Right renal pelvis (tissue), 4 donors: ENCODE data around the gene PDIA2. TPM values are rescaled to one million over a fixed set of nuclear protein-coding genes. Genes with fewer than 3 reads are reported as not detected.
A peak's percentile ranks its signal among the peaks of the same experiment; 100 is the strongest.
"Not testable (repeated sequence)": the region's sequence is repeated elsewhere in the genome, so short reads cannot be mapped to it uniquely, and the experiment has no call there.

Experiments
- DNase-seq, 4 donors: peaks; one replicate each; pipeline ENCODE4 v3.0.0-alpha.2; 2013; ENCODE audit warnings: low read depth in 4 of 4, low spot score in 3 of 4, missing footprints in 1 of 4
- polyA plus RNA-seq, 4 donors: library from polyadenylated mRNA; unstranded; fragments of 120-200 nt; gene quantifications; one replicate each; pipeline ENCODE4 v1.2.1, GENCODE V29; 2013; ENCODE audit not compliant: insufficient read length in 4 of 4

Gene PDIA2, protein sequence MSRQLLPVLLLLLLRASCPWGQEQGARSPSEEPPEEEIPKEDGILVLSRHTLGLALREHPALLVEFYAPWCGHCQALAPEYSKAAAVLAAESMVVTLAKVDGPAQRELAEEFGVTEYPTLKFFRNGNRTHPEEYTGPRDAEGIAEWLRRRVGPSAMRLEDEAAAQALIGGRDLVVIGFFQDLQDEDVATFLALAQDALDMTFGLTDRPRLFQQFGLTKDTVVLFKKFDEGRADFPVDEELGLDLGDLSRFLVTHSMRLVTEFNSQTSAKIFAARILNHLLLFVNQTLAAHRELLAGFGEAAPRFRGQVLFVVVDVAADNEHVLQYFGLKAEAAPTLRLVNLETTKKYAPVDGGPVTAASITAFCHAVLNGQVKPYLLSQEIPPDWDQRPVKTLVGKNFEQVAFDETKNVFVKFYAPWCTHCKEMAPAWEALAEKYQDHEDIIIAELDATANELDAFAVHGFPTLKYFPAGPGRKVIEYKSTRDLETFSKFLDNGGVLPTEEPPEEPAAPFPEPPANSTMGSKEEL
- 1 to 10 TPM in 2 of 4 donors, under 1 TPM in 2; 0.53 to 2.0 (median 1.2) TPM for polyA plus RNA-seq

DNA sequence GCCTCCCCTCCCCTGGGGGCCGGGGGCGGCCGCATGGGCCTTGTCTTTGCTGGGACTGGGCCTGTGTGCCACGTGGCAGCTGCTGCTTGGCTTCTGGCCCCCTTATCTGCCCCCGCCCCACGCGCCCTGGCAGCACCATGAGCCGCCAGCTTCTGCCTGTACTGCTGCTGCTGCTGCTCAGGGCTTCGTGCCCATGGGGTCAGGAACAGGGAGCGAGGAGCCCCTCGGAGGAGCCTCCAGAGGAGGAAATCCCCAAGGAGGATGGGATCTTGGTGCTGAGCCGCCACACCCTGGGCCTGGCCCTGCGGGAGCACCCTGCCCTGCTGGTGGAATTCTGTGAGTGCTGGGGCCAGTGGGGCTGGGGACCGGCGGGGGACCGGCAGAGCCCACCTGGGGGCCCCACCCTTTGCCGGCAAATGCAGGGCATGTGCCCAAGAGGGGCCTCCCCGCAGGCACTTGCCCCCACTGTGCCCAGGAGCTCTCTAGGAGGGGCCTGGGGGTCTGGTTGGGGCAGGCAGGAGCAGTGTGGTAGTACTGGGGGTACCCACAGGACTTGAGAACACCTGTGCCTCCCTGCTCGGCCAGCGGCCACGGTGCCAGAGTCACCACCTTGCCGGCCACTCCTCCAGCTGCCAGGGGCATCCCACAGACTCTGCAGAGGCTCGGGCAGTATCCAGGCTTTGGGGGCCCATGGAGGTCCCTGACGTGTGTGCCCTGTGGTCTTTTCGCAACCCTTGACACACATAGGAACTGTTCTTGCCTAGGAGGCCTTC lies at the start of gene PDIA2:
Gene PDIA2 (plus strand): TSS at position 132 of the 773 bp plus-strand sequence. CDS start 6 bp downstream, at position 138.
- DNase-seq, result no peak

DNA sequence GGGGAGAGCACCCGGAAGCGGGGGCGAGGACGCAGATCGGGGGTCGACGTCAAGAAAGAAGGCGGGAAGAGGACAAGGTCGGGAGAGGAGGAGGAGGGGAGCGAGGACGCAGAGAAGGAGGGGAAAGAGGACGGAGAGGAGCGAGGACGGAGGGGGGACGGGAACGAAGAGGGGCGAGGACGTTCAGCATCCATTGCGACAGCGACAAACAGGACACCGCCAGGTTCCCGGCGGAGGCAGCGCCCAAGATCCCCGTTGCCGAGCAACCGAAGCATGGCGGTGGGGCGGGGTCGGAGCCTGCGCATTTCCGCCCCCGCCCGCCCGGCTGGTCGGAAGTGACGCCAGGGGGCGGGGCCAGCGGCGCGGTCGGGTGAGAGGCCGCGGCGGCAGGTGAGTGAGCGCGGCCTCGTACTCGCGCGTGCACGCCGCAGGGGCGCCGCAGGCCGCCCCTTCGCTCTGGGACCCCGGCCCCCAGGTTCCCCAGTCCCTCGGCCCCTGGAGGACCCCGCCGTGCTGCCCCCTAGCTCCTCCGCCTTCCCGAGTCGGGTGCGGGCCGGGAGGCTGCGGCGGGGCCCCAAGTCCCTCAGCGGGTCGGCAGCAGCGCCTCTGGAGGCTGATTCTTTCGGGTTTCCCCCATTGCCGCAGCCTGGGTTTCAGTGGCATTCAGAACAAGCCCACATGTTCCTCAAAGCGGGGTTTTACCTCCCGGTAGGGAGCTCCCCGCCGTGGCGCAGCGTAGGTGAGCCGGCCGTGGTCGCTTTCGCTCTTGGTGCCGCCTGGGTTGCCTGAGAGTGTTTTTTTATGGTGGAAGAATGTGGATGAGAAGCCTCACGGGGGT lies 48.3 kb upstream of the PDIA2 start, which contains the start of gene FAM234A:
Gene FAM234A (plus strand): TSS at position 354 of the 838 bp plus-strand sequence. CDS start 19,593 bp downstream, outside the sequence.
- DNase-seq, result peak; percentile 86 to 90 (median 88)

DNA sequence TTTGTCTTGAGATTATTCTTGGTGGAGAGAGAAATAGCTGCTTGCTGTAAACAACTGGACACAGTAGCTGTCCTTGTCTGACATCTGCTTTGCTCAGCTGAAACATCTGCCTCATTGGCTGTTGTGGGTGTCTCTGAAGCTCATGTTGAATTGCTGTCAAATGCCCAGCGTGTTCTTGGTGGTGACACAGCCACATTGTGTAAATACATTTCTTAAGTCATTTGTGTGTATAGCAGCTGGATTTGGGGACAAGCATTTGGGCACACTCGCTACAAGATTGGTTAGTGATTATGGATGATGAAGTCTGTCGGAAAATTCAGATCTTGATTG lies 43.1 kb upstream of the PDIA2 start:
- no peak for DNase-seq

DNA sequence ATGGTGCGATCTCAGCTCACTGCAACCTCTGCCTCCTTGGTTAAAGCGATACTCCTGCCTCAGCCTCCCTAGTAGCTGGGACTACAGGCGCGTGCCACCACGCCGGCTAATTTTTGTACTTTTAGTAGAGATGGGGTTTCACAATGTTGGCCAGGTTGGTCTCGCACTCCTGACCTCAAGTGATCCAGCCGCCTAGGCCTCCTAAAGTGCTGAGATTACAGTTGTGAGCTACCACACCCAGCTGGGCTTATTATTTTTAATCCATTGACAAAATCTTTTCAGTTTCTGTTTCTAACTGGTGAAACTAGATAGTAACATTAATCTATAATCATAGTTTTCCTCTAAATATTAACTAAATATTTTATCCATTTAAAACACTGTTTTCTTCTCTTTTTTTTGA lies 42.4 kb upstream of the PDIA2 start:
- DNase-seq, result no peak

DNA sequence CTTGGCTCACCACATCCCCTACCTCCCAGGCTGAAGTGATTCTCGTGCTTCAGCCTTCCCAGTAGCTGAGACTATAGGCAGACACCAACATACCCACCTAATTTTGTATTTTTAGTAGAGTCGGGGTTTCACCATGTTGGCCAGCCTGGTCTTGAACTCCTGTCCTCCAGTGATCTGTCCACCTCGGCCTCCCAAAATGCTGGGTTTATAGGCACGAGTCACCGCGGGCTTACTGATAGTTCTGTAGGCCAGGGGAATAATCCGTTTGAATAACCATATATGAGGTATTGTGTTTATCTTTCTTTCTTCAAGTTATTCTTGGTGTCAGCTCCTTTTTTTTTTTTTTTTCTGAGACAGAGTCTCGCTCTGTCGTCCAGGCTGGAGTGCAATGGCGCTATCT lies 40.7 kb upstream of the PDIA2 start:
- no peak for DNase-seq

DNA sequence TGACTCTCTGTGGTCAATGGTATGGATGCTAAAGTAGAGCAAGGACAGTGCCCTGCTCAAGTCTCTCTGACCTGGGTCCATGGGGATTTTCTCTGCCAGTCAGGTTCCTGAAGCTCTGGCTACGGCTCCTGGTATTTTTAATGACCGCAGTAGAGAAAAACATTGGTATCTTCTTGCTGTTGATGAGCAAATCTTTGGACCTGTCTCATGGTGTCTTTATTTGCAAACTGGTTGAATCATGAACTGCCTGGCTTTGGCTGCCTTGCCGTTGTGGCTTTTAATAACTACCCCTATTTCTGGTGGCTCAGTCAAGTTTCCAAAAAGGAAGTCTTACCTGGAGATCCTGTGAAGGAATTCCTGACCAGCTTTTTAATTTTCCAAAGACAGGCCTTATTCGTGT lies 39.6 kb upstream of the PDIA2 start:
- DNase-seq, result no peak

DNA sequence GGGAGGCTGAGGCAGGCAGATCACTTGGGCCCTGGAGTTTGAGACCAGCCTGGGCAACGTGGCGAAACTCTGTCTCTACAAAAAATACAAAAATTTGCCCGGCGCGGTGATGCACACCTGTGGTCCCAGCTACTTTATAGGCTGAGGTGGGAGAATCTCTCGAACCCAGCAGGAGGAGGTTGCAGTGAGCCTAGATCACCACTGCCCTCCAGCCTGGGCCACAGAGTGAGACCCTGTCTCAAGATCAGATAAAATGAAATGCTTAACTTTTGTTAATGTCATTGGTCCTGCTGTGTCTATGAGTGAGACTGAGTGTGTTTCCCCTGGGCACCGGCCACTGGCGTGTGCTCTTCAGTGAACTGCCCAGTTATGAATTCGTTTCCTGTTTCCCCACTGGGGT lies 37.9 kb upstream of the PDIA2 start:
- no peak for DNase-seq

DNA sequence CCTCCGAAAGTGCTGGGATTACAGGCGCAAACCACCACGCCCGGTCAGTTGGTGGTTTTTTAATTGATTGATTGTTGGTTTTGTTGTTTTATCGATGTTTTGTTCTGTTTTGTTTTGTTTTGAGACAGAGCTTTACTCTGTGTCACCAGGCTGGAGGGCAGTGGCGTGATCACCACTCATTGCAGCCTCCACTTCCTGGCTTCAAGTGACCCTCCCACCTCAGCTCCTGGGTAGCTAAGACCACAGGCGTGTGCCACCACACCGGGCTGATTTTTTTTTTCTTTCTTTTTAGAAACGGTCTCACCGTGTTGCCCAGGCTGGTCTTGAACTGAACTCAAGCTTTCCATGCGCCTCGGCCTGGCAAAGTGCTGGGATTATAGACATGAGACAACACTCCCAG lies 35.9 kb upstream of the PDIA2 start:
- no peak for DNase-seq

DNA sequence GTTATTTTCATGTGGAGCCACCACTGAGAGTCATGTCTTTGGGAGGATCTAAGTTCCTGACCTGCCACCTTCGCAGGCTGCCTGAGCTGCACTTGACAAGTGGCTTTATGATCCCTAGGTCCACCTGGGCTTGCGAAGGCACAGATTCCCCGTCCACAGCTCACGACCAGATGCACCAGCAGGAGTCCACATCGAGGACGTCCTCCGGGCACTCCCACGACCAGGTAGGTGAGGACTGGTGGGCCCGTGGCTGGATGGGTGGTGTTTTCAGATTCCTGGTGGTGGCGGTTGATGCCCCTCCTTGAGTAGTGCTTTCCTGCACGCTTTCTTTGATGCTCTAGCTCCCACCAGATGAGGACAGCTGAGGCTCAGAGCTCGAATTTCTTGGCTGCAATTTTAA lies 33.5 kb upstream of the PDIA2 start:
- no peak for DNase-seq

DNA sequence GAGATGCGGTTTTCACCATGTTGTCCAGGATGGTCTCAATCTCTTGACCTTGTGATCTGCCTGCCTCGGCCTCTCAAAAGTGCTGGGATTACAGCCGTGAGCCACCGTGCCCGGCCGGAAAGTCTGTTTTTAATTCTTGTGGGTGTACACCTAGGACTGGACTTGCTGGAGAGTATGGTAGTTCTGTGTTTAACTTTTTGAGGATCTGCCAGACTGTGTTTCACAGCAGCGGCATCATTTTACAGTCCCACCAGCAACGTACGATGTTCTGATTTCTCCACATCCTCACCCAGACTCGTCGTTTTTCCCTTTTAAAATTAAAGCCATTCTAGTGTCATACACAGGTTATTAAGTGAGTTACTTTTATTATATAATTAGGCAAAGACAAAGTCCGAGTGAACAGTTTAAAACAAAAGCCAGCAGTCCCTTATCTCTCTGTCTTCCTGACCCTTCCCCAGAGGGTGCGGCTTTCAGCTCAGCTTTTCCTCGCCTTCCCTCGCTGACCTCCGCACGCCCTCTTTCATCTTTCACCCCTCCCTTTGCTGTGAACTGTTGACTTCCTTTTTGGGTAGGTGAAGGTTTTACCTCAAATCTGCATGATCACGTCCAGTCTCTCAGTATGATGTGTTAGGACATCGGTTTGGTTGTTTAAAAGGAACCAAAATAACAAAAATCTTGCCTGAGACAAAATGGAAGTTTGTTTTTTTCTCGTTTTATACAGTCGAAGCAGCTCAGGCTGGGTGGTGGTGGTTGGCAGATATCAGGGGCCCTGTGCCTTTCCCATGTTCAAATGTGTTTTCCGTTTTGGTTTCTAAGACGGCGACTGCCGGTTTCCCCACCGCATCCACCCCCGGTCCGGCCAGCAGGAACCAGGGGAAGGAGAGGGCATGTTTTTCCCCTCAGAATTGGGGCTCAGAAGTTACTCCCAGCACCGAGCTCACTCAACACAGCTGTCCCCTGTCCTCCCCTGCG lies 30.3 kb upstream of the PDIA2 start:
- DNase-seq, result no peak

DNA sequence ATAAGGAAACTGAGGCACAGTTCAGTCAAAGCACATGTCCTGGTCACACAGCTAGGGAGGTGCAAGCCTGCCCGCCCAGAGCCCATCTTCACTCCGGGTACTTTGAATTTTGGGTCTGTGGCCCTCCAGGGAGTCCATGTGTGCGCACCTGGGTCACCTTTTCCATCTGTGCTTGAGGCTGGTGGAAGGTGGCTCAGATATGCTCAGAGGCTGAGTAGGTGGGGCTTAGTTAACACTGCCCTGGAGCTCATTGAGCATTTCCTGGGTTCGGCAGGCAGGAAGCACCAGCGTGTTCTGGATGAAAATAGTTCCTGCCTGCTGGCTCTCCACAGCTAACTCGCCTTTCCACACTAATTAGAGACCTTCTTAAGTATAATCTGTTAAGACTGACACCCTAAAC lies 29.1 kb upstream of the PDIA2 start:
- DNase-seq, result no peak

DNA sequence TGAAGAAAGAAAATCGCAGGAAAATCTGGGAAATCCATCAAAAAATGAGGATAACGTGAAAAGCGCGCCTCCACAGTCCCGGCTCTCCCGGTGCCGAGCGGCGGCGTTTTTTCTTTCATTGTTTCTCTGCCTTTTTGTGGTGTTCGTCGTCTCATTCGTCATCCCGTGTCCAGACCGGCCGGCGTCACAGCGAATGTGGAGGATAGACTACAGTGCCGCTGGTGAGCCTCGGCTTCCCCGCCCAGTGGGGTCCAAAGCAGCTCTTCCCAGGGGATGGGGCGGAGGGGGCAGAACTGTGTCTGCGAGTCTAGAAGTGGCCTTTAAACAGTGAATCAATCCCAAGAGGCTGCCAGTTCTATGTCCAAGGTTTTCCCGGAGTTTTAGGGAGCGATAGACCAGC lies 28.5 kb upstream of the PDIA2 start:
- no peak for DNase-seq

DNA sequence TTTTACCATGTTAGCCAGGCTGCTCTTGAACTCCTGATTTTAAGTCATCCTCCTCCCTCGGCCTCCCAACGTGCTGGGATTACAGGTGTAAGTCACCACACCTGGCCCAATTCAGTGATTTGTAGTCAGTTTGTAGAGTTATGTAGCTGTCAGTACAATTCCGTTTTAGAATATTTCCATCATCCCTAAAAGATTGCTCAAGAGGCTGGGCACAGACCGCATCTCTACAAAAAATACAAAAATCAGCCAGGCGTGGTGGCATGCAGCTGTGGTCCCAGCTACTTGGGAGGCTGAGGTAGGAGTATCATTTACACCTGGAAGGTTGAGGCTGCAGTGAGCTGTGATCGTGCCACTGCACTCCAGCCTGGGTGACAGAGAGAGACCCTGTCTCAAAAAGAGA lies 27.8 kb upstream of the PDIA2 start:
- DNase-seq, result no peak

DNA sequence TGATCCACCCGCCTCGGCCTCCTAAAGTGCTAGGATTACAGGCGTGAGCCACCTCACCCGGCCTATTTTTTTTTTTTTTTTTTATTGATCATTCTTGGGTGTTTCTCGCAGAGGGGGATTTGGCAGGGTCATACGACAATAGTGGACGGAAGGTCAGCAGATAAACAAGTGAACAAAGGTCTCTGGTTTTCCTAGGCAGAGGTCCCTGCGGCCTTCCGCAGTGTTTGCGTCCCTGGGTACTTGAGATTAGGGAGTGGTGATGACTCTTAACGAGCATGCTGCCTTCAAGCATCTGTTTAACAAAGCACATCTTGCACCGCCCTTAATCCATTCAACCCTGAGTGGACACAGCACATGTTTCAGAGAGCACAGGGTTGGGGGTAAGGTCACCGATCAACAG lies 24.9 kb upstream of the PDIA2 start:
- not testable (repeated sequence) for DNase-seq

DNA sequence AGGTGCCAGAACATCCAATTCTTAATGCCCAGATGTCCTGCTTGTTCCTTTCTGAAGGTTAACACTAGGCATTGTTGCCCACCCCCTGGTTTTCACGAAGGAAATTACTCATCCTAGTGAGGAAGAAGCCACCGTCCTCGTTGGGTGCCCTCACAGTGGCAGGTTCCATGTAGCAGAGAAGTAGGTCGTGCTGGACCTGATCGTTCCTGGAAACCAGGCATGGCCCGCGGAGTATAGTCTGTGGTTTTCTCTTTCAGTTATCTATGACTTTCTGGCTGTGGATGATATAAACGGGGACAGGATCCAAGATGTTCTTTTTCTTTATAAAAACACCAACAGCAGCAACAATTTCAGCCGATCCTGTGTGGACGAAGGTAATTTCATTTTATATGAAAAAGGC lies 23.7 kb upstream of the PDIA2 start:
- no peak for DNase-seq

DNA sequence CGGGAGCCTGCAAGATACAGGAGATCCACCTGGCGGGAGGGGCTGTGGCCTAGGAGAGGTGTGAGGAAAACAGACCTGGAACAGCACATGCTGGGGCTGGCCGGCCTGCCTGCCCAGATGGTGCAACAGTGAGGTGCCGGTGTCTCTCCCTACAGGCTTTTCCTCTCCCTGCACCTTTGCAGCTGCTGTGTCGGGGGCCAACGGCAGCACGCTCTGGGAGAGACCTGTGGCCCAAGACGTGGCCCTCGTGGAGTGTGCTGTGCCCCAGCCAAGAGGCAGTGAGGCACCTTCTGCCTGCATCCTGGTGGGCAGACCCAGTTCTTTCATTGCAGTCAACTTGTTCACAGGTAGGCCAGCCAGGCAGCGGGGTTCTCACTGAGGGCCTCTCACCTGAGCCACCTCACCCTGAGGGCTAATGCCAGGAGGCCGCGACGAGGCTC lies 23.1 kb upstream of the PDIA2 start:
- no peak for DNase-seq

DNA sequence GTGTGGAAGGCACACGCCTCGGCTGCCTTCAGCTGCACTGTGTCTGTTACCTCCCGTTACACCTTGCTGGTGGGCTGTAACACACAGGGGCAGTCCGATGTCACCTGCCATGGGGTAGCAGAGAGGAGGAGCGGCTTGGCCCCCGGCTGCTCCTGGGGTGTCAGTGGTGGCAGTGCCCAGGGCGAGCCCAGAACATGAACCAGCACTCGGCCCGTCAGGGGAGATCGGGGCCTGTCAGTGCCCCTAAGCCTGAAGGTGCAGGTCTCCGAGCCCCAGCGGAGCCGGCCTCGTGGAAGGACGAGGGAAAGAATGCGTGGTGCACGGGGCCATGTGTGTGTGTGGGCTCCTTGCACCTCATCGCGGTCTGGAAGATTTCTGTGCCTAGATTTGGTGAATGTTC lies 22.6 kb upstream of the PDIA2 start:
- DNase-seq, result no peak

DNA sequence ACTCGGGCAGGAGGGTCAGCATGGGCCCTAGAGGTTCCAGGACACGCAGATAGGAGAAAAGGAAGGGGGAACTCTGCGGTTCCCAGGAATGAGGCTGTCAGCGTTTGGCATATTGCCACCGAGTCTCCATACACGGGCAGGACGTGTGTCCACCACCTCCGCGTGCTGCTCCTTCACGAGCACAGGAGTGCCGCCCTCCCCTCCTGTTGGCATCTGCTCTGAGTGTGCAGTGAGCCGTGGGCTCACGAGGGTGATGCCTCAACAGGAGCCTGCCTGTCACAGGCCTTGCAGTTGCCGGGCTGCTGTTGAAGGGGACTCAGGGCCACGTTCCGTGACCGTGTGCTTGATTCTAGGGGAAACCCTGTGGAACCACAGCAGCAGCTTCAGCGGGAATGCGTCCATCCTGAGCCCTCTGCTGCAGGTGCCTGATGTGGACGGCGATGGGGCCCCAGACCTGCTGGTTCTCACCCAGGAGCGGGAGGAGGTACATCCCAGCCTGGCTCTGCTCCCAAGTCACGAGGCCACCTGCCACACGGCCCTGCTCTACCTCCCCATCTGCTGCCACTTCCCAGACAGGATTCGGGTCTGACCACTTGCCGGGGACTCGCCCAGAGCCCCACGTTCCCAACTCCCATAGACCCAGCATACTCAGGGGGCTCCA lies 21.8 kb upstream of the PDIA2 start:
- no peak for DNase-seq

DNA sequence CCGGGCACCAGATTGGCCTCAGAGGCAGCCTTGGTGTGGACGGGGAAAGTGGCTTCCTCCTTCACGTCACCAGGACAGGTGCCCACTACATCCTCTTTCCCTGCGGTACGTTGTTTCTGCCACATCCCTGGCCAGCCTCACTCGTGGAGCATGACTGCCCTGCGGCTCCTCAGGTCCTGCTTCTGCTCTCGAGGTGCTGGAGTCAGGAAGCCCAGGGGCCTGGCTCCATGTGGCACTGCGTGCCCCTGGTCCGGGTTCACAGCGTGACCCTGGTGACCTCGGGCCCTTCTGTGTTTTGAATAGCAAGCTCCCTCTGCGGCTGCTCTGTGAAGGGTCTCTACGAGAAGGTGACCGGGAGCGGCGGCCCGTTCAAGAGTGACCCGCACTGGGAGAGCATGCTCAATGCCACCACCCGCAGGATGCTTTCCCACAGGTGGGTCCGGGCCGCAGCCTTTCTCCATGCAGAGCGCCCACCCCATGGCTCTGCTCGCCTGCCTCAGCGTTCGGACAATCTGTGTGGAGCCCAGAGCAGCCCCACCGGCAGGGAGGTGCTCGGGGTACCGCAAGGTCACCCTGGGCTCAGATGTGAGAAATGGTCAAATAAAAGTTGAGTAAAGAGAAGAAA lies 20.7 kb upstream of the PDIA2 start:
- DNase-seq, result no peak
